Stimulated activated CD4-positive, alpha-beta T cell treated with anti-CD3 and anti-CD28 coated beads, Interleukin-4, amount 100 ng/mL, for 4 hours (primary cell): ENCODE measurements around the gene IRGC.
A peak's percentile ranks its signal among the peaks of the same experiment; 100 is the strongest.

Experiments used
- DNase-seq, 2 experiments: peaks; one replicate each; pipeline ENCODE4 v3.0.0-alpha.2; 2020

Gene IRGC

GRCh38 chr19:43725468-43725867, 9.6 kb downstream of the IRGC start:
- DNase-seq: no peak

DNA sequence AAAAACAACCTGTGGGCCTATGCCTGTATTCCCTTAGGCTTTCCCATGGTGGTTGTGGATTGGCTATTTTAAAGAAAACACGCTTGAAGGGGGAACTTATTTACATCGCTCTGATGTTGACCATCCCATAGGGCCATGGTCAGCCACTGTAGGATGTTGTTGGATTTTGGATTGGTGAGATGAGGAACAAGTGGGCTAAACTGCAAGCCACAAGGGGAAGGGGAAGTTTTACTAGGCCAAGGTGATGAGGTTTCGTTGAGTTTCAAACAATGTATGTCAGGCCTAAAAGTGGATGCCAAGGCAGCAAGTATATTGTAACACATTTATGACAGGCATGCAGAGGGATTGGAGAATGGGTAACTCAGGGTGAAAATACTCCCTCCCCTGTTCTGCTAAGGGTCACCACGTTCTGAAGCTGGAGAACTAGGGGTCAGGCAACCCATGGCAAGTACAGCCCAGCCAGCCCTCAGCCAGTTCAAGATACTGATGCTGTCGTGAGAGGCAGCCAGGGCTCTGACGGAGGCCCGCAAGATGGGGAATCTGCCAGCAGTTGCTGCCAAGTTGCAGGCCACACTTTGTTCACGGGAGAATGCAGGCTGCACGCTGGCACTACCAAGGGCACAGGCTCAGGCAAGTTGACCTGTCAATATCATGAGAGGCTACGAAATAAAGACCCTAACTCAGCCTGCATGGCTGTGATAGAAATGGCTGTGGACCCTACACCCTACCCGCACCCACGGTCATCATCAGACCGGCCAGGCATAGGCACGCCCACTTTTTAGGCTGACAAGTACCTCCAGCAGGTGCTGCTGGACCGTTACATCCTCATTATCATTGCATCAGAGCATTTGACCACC, 11.1 kb downstream of the IRGC start:
- no peak for DNase-seq

DNA sequence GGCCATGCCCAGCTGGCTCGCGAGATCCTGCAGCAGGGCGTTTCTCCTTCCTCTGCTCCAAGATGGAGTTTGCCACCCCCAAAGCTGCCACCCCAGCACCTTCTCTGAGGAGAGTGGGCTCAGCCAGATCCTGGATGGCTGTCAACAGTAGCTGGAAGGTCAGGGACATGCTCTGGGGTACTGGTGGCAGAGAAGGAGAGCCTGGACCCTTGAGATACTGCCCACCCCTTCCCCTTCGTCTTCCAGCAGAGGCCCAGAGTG, 11.6 kb downstream of the IRGC start:
- no peak for DNase-seq

DNA sequence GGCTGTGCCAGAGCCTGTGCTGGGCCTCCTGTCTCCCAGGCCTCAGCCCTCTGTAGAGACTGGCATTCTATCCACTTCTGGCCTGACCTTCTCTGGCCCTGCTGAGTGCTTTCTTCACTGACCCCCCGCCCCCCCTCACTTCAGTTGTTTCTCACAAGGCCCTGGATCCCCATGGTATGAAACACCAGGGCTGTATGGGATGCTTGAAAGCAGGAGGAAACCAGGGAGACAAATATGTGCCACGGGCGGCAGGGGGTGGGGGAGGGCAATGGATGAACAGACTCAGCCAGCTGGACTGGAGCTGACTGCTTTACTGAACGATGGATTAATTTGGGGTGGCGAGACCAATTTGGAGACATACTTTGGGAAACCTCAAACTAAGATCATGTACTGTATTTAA, 14.0 kb downstream of the IRGC start:
- no peak for DNase-seq

DNA sequence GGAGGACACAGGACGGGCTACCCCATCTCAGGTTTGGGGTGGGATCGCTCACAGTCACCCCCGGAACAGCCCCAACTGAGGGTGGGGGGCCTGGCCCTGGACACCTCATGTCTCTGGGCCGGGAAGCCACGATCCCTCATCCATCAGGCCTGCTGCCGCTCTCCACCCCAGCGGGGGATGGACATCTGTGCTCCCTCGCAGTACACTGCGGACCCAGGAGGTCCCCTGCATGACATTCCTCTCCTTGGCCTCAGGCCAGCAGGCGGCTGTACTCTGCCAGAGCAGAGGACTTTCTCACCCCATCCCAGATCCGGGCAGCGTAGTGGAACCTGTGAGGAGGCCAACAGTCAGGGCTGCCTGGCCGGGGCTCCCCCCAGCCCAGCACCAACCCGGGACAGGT, 15.5 kb downstream of the IRGC start:
- DNase-seq: no peak

DNA sequence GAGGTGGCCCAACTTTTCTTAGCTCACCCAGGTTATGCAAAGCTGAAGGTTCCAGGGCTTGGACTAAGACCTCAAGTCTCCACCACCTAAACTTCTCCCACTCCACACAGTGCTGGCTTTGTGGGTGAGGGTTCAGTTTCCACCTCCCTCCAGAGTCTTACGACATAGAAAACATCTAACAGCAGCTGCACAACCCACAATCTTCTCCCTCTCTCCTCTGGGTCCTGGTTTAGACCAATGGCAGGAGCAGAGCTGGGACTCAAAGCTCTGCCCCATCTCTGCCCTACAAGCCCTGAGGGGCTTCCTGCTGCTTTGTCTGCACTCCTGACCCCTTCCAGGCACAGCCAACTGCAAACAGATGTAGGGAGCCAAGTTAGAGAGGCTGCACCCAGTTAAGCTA, 16.0 kb downstream of the IRGC start:
- no peak for DNase-seq

- no peak for DNase-seq
These were observed 19.1 kb downstream of the IRGC start for GRCh38 chr19:43735013-43735412.

DNA sequence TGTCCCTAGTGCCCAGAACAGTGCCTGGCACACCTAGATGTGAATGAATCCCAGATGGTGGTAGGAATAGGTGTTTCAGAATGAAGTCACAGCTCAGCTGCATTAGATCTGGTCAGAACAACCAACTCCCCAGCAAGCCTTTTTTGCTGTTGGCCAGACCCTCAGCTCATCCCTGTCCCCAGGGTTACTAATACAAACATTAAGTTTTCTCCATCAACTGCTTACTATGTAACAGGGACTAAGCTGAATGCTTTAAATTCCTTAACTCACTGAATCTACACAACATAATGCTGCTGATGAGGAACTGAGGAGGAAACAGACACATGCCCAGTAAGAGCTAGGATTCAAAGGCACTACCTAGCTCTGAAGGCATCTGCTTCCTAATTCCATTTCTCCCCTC, 20.1 kb downstream of the IRGC start:
- no peak for DNase-seq

DNA sequence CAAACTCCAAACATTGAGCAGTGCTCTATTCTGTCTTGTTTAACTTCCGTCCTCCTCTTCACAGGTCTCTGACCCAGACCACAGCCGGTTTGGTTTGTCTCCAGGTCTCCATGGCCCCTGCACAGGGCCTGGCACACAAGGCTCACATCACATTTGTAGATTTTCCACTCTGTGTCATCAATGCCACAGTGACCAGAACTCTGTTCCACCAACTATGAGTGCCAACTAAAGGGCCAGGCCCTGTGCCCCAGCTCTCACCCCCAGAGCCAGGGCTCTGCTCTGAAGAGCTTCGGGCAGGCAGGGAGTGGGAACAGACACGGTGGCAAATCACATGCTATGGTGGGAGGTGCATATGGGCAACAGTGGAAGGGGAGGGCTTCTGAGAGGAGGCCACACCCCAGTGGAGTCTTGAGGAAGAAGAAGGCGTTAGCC, 22.9 kb downstream of the IRGC start:
- DNase-seq: no peak

- DNase-seq: no peak
These were observed 23.8 kb downstream of the IRGC start for GRCh38 chr19:43739439-43740235.

DNA sequence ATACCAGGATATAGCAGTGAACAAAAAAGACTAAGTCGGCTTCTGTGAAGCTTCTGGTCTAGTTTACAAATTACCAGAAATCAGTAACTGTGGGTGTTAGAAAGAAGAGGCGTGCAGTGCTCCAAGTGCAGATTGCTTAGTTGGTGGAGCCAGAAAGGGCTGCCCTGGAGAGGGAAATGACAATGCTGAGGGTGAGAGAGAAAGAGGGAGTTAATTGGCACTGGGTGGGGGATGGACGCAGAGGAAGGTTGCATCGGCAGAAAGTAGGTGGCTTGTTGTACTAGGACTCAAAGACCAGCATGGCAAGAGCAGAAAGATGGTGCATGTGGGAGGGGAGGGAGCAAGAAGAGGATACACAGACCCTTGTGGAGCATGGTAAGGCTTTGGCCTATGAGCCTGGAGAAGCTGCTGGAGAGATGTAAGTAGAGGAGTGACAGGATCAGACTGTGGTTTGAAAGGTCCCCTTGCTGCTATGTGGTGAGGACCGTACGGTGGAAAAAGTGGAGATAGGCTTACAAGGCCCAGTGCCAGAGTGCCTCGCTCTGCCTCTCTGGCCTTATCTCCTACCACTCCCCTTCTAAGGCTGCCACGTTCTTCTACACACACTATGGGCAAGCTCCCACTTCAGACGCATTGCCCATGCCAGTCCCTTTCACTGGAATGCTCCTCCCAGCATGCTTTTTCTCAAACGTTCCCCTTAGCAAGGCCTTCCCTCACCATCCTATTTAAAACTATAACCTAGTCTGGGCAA, 25.4 kb downstream of the IRGC start:
- DNase-seq: no peak

DNA sequence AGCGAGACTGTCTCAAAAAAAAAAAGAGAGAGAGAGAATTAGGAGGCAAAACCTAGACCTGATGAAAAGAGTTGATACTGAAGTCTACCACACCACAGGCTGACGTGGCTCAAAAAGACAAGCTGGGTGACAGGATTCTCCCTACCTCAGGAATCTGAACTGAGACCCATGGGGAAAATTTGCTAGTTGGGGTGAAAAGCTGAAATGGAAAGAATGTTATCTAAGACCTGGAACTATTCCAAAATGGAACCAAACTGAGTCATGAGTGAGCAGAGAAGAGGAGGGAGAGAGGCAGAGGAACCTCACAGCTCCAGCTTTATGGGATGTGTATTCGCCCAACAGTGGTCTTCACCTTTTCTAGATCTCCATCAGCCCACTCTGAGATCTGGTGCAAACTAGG, 27.2 kb downstream of the IRGC start:
- DNase-seq: no peak

DNA sequence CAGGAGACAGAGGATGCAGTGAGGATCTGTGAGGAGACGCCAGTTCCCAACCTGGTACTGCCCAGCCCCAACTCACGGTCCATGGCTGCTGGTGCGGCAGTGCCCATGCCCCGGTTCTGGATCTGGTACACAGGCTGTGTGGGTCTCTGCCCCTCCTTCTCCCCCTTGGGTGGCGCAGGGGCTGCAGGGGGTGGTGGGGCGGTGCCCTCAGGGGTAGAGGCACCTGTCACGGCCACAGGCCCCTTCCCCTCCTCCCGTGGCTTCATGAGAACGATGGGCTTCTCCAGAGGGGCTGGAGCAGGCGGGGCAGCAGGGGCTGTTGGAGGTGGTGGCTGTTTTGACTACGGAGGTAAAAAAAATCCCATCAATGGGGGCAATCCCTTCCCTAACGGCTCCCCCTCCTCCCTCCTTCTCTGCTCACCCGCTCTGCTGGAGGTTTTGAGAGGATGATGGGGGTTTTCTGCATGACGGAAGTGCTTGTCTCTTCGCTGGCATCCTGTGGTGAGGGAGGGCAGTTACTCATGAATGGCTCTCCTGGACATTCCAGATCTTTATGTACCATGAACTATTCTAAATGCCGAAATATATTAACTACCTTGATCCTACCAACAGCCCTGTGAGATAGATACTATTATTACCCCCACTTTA, 31.8 kb downstream of the IRGC start:
- no peak for DNase-seq

DNA sequence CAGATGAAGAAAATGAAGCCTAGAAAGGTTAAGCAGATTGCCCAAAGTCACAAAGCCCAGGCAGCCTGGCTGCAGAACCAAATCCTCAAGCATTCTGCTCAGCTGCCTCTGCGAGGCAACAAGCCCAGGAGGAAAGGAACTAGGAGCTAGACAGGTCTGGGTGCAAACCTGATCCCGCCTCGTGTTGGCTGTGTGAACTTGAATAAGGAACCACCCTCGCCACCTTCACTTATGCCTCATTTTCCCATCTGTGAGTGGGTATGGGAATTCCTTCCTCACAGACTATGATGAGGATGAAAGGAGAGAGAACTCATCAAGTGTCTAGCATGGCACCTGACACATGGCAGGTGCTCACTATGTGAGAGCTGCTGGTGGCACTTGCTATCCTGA, 32.3 kb downstream of the IRGC start:
- DNase-seq: no peak

DNA sequence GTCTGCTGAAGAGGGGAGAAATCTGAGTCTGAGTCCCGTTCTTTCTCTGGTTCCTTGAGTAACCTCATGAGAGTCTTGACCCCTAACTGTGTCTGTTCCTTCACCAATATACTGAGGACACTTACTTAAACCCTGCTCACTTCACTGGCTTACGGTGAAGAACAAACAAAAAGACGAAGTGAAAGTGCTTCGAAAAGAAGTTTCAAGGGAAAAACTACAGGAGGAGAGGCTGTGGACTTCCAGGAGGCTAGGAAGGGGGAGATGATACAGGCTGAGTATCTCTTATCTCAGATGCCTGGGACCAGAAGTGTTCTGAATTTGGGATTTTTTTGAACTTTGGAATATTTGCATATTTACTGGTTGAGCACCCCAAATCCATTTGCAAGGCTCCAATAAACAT, 32.8 kb downstream of the IRGC start:
- no peak for DNase-seq

- no peak for DNase-seq
These were observed 33.3 kb downstream of the IRGC start for GRCh38 chr19:43749152-43749551.

DNA sequence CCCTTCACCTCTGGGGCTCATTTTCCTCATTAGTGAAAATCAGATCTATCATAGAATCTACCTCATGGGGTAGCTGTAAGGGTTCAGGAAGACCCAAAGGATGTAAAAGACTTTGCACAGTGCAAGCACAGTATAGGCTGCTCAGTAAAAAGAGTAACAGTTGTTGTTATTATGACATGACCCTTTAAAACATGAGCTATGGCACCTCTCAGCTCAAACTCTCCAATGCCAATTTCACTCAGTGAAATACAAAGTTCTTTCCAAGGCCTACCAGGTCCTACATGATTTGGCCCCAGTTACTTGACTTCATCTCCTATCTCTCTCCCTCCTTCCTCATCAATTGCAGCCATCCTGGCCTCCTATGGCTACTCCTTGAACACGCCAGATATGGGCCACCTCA, 34.0 kb downstream of the IRGC start:
- DNase-seq: no peak

GRCh38 chr19:43751466-43752220, 35.8 kb downstream of the IRGC start:
- DNase-seq: no peak

GRCh38 chr19:43752287-43752875, 36.5 kb downstream of the IRGC start:
- DNase-seq: no peak

- DNase-seq: no peak
These were observed 38.3 kb downstream of the IRGC start for GRCh38 chr19:43754253-43754502.

GRCh38 chr19:43754503-43755255, 38.8 kb downstream of the IRGC start, which contains the start of gene SMG9:
SMG9 (minus strand) TSS chr19:43754962; CDS start chr19:43750741, 4,221 bp downstream.
- DNase-seq: peak; percentile 97 to 98
